Prostate gland (tissue), 2 donors: ENCODE results near the gene CEBPG. TPM values are rescaled to one million over a fixed set of nuclear protein-coding genes. Genes with fewer than 3 reads are reported as not detected.

Experiments
- DNase-seq: peaks from one replicate; pipeline ENCODE4 v3.0.0-alpha.2; 2019; ENCODE audit warnings: low spot score
- H3K27ac ChIP-seq, 2 donors: fragments of 200-600 bp; sonication (generic); 2 replicates each; pipeline ENCODE4 v1.5.1; 2017 to 2019
- H3K27me3 ChIP-seq: fragments of 200-600 bp; sonication (generic); replicated peaks from 2 replicates; pipeline ENCODE4 v1.5.1; 2019; ENCODE audit not compliant: insufficient read depth
- H3K36me3 ChIP-seq, 2 donors: fragments of 200-600 bp; sonication (generic); 1 replicate in 1 of 2; 2 replicates in 1 of 2; pipeline versions ENCODE4 v1.5.1 to v1.8.1; 2017 to 2019
- H3K4me1 ChIP-seq: fragments of 200-600 bp; sonication (generic); replicated peaks from 2 replicates; pipeline ENCODE4 v1.5.1; 2019
- H3K4me3 ChIP-seq, 2 donors: fragments of 200-600 bp; sonication (generic); 2 replicates each; pipeline ENCODE4 v1.5.1; 2017 to 2019
- H3K9me3 ChIP-seq: fragments of 200-600 bp; sonication (generic); 2 replicates; pipeline ENCODE4 v1.5.1; 2017
- CTCF ChIP-seq, 4 experiments: fragments of 200-600 bp in 2 of 4; fragments of 450-650 bp in 2 of 4; sonication (generic) in 2 of 4; IDR thresholded peaks; 1 replicate in 3 of 4; 2 replicates in 1 of 4; pipeline ENCODE4 v1.5.1; 2016 to 2019; ENCODE audit warnings: antibody characterized with exemption in 4 of 4, mild to moderate bottlenecking in 2 of 4, moderate library complexity in 2 of 4
- POLR2A ChIP-seq: fragments of 450-650 bp; IDR thresholded peaks from one replicate; pipeline ENCODE4 v1.6.1; 2016; ENCODE audit warnings: antibody characterized with exemption, mild to moderate bottlenecking
- POLR2AphosphoS5 ChIP-seq: sonication (generic); formaldehyde crosslinking; IDR thresholded peaks from one replicate; pipeline ENCODE4 v1.6.1; 2017; ENCODE audit warnings: antibody characterized with exemption
- WGBS: methylation state at CpG from one replicate; pipeline ENCODE4 v1.1.5; 2018; 5-methylcytosine and 5-hydroxymethylcytosine counted together
- intact Hi-C: fragments of 100-400 bp; cut with DNase I; formaldehyde crosslinking; loops from one replicate; pipeline ENCODE4 v1.14.2; 2022
- total RNA-seq, 2 donors: library from RNA; depleted of rRNA; stranded (reverse); fragments of >200 nt; gene quantifications; one replicate each; pipeline ENCODE4 v1.1.0, GENCODE V29; 2016

The CEBPG gene
- total RNA-seq, 2 donors from 2014 or later, result 15.7 to 19.7 TPM

GRCh38 chr19:33407140-33407551 lies 33.6 kb downstream of the CEBPG start:
- no peak for DNase-seq
- H3K36me3 ChIP-seq, result no peaks in the 10 kb centered on the region
- WGBS, result 63% methylated on average over 9 of the region's 9 CpGs
- no peak overlapping the region for H3K27ac ChIP-seq
- TF ChIP-seq CTCF (IDR thresholded peaks at IDR 0.05), result peak in 1 of 4 experiments; percentile 14
- TF ChIP-seq POLR2A, result no peak
- no peak for TF ChIP-seq POLR2AphosphoS5
- no peak overlapping the region for H3K4me3 ChIP-seq
- intact Hi-C loops, result loop anchor here (1.0 to 10.0 kb wide), 2 partner anchors 167 to 262 kb away; no protein-coding TSS in a partner anchor
- no peaks in the 10 kb centered on the region for H3K27me3 ChIP-seq
- no peaks in the 10 kb centered on the region for H3K9me3 ChIP-seq
- no peaks in the 10 kb centered on the region for H3K4me1 ChIP-seq

GRCh38 chr19:33407716-33408115 lies 34.2 kb downstream of the CEBPG start:
- H3K27ac ChIP-seq, result no peak overlapping the region
- H3K36me3 ChIP-seq, result no peaks in the 10 kb centered on the region
- H3K27me3 ChIP-seq, result no peaks in the 10 kb centered on the region
- 79% methylated on average over 11 of the region's 12 CpGs for WGBS
- H3K4me1 ChIP-seq, result no peaks in the 10 kb centered on the region
- no peaks in the 10 kb centered on the region for H3K9me3 ChIP-seq
- H3K4me3 ChIP-seq, result no peak overlapping the region
- intact Hi-C loops, result loop anchor here (1.0 to 10.0 kb wide), 2 partner anchors 167 to 263 kb away; no protein-coding TSS in a partner anchor
- DNase-seq, result no peak
- TF ChIP-seq POLR2AphosphoS5, result no peak
- no peak for TF ChIP-seq POLR2A
- TF ChIP-seq CTCF (IDR thresholded peaks at IDR 0.05), result no peak

GRCh38 chr19:33408116-33408515 lies 34.6 kb downstream of the CEBPG start:
- no peaks in the 10 kb centered on the region for H3K36me3 ChIP-seq
- 89% methylated on average over 13 of the region's 13 CpGs for WGBS
- intact Hi-C loops, result loop anchor here (10.0 kb wide), 1 partner anchor 263 kb away; no protein-coding TSS in a partner anchor

GRCh38 chr19:33408538-33409434 lies 35.3 kb downstream of the CEBPG start:
- Histone ChIP-seq H3K36me3 (no peaks in the 10 kb centered on the region), H3K4me1 (no peaks in the 10 kb centered on the region), H3K27ac (no peak overlapping the region), H3K9me3 (no peaks in the 10 kb centered on the region), H3K4me3 (no peak overlapping the region), H3K27me3 (no peaks in the 10 kb centered on the region)
- intact Hi-C loops, result loop anchor here (10.0 kb wide), 1 partner anchor 264 kb away; no protein-coding TSS in a partner anchor
- 92% methylated on average over 17 of the region's 18 CpGs for WGBS
- TF ChIP-seq POLR2A (no peak), POLR2AphosphoS5 (no peak), CTCF (IDR thresholded peaks at IDR 0.05) (no peak)
- no peak for DNase-seq

More at GRCh38 chr19:33408116-33408515, 34.6 kb downstream of the CEBPG start:
- Histone ChIP-seq H3K9me3 (no peaks in the 10 kb centered on the region), H3K4me3 (no peak overlapping the region), H3K4me1 (no peaks in the 10 kb centered on the region), H3K27me3 (no peaks in the 10 kb centered on the region), H3K27ac (no peak overlapping the region)
- no peak for DNase-seq
- TF ChIP-seq POLR2AphosphoS5 (no peak), CTCF (IDR thresholded peaks at IDR 0.05) (no peak), POLR2A (no peak)
